ENCODE measurements around the gene APEH. TPM values are rescaled to one million over a fixed set of nuclear protein-coding genes. Genes with fewer than 3 reads are reported as not detected.

APEH gene
- total and polyA plus RNA-seq, 2 of the 4 experiments (the other 2 are of a cell fraction) = 89.2 to 142 TPM

GRCh38 chr3:49721896-49722781, 48.0 kb downstream of the APEH start (continued):
- TF ChIP-seq CEBPB (IDR thresholded peaks at IDR 0.05; ENCODE audit: low read depth, low read length) (no peak), SMC3 (IDR thresholded peaks at IDR 0.05; ENCODE audit: low read depth, low read length) (no peak)

GRCh38 chr3:49722896-49723295, 48.7 kb downstream of the APEH start:
- H4K8ac ChIP-seq (ENCODE audit: low read depth in 2 of 2, low read length in 2 of 2) = peak overlapping the region; percentile 55 to 93; a peak in 2 of 4 replicates
- peak overlapping the region; percentile 72 for H3K27ac ChIP-seq (ENCODE audit: insufficient read depth, low read length)
- ChIA-PET POLR2A (ENCODE audit: unreplicated experiment) (interaction anchor here (0.6 kb wide), 1 partner anchor 207 kb away, joined by 3 read pairs; the partner anchor contains the start of gene MON1A), CTCF (no interaction called here)
- no peak overlapping the region for H3K56ac ChIP-seq (ENCODE audit: extremely low read depth, insufficient read depth, low read length)
- dilution Hi-C loops (cut with HindIII; ENCODE audit: low sequenced_read_pairs, unreplicated experiment) = no loop called here
- DNase-seq (no peak), ATAC-seq (ENCODE audit: low read depth) (no peak)
- no peak overlapping the region for H4K5ac ChIP-seq (ENCODE audit: low read depth, low read length)
- H2AFZ ChIP-seq (replicated peaks; ENCODE audit: low read length, poor library complexity) = peak overlapping the region; percentile 99
- intact Hi-C loops (cut with micrococcal nuclease) = no loop called here
- peak overlapping the region; percentile 100 for H2AK9ac ChIP-seq (replicated peaks; ENCODE audit: low read depth, low read length, poor library complexity)
- no peak overlapping the region for H3K18ac ChIP-seq (ENCODE audit: low read depth, low read length)
- H3K4ac ChIP-seq (ENCODE audit: low read depth, low read length) = peak overlapping the region; percentile 88
- H3K4me2 ChIP-seq (ENCODE audit: low read depth, low read length) = peak overlapping the region; percentile 96
- H2BK15ac ChIP-seq (ENCODE audit: low read depth, low read length) = no peak overlapping the region
- TF ChIP-seq CEBPB (IDR thresholded peaks at IDR 0.05; ENCODE audit: low read depth, low read length) (no peak), FOS (IDR thresholded peaks at IDR 0.05; ENCODE audit: low read depth, low read length) (no peak)
- 71% methylated on average over 2 of the region's 8 CpGs; no CpG with 5 or more reads in 1 of the 2 experiments for WGBS, 2 experiments (ENCODE audit: extremely low coverage in 2 of 2, insufficient read length in 1 of 2)
- H2BK120ac ChIP-seq (ENCODE audit: low read depth, low read length) = no peak overlapping the region
- H4K20me1 ChIP-seq (ENCODE audit: insufficient read depth, low read length) = peaks cover 31% of the 10 kb centered on the region
- H3K23ac ChIP-seq (ENCODE audit: low read depth, low read length) = peak overlapping the region; percentile 76; the same call in 1 of the 2 replicates
- H2AK5ac ChIP-seq (ENCODE audit: low read depth, low read length) = peak overlapping the region; percentile 62
- no peak overlapping the region for H2BK5ac ChIP-seq (ENCODE audit: low read depth, low read length, poor library complexity, severe bottlenecking)
- H3K79me1 ChIP-seq (ENCODE audit: low read depth in 1 of 2, low read length in 2 of 2) = peaks cover 15 to 43% of the 10 kb centered on the region in 2 experiments; a peak in 3 of 4 replicates
- H3K9me3 ChIP-seq (ENCODE audit: control insufficient read depth, insufficient read depth, low read length) = no peaks in the 10 kb centered on the region
- no peak overlapping the region for H2BK20ac ChIP-seq (ENCODE audit: low read depth, low read length)
- peak overlapping the region; percentile 85 for H3K4me3 ChIP-seq (ENCODE audit: insufficient read depth, low read depth, low read length)
- peaks cover 5% of the 10 kb centered on the region; the same call in 1 of the 2 replicates for H3K9me1 ChIP-seq (ENCODE audit: insufficient read depth, low read length)
- H3K9ac ChIP-seq (ENCODE audit: low read depth, low read length) = peak overlapping the region; percentile 91
- H3K27me3 ChIP-seq (ENCODE audit: control insufficient read depth, insufficient read depth, low read length) = no peaks in the 10 kb centered on the region
- H3K14ac ChIP-seq (replicated peaks; ENCODE audit: low read depth, low read length) = peak overlapping the region; percentile 93; the same call in 1 of the 2 replicates
- in situ Hi-C loops (cut with MboI; ENCODE audit: low sequenced_read_pairs) = no loop called here
- peaks cover 17% of the 10 kb centered on the region for H3K4me1 ChIP-seq (ENCODE audit: control insufficient read depth, insufficient read depth, low read length)
- H4K91ac ChIP-seq (ENCODE audit: insufficient read depth, low read depth, low read length) = 0 out of 2 replicates have a peak overlapping the region, but pooled peaks have one; percentile 50
- peaks cover 42% of the 10 kb centered on the region for H3K36me3 ChIP-seq (ENCODE audit: control insufficient read depth, insufficient read depth, low read length)
- no TSS peak for BruUV-seq (replicated peaks)
